ENCODE measurements around the gene SFTPA2.
"Not testable (repeated sequence)": the region's sequence is repeated elsewhere in the genome, so short reads cannot be mapped to it uniquely, and the experiment has no call there.

The SFTPA2 gene

DNA sequence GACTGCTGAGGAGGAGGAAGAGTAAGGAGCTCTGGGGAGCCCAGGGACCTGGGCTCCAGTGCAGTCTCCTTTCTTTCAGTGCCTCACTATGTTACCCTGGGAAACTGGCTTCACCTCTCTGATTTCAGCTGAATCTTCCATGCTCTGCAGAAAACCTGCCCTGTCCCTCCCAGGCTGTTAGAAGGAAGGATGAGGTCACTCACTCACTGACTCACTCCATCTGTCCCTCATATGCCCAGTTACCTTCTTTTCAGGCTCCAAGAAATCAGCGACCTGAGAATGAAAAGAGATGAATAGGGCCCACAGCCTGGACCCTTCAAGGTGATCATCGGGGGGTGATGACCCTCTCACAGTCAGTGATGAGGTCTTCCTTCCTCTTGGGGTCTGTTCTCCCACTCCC is 481 bp downstream of the SFTPA2 start:
- DNase-seq (ENCODE audit: low read depth, low spot score): no peak

- not testable (repeated sequence) for DNase-seq (ENCODE audit: low read depth, low spot score)
Observed at GRCh38 chr10:79556961-79557360, 3.2 kb downstream of the SFTPA2 start.

GRCh38 chr10:79555354-79556309 is 4.6 kb downstream of the SFTPA2 start:
- DNase-seq (ENCODE audit: low read depth, low spot score): no peak

DNA sequence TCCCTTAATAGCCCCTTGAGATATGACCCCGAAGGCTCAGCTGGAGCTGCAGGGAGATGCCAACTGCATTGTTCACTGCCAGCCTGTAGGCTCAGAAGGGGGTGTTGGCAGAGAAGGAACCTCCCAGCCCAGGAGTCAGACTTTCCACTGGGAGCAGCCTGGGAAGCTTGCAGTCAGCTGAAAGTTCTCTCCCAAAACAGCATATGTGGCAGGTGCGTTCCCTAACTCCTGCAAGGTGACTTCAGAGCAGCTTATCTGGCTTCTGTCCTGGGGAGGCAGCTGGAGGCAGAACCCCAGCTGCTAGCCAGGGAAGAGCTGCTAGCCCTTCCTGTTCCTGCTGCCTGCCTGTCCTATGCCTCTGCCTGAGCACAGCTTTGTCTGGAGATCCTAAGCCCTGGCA is 8.1 kb downstream of the SFTPA2 start:
- no peak for DNase-seq (ENCODE audit: low read depth, low spot score)

GRCh38 chr10:79547973-79548372 is 12.2 kb downstream of the SFTPA2 start:
- DNase-seq (ENCODE audit: low read depth, low spot score): no peak

DNA sequence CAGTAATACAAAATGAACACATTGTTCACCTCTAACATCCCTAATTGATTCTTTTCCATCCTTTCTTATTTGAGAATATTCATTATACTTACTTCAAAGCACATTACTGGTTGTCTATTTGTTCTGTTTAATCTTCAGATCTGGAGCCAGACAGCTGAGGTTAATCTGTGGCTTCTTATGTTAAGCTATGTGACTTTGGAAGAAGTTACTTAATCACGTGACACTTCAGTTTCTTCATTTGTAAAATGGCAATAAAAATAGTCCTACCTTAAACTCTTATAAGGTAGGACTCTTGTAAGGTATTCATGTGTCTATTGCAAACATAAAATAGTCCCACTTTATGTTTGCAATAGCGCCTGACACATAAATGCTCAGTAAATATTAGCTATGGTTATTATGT is 13.1 kb downstream of the SFTPA2 start:
- not testable (repeated sequence) for DNase-seq (ENCODE audit: low read depth, low spot score)

GRCh38 chr10:79544926-79545659 is 15.1 kb downstream of the SFTPA2 start:
- not testable (repeated sequence) for DNase-seq (ENCODE audit: low read depth, low spot score)

- DNase-seq (ENCODE audit: low read depth, low spot score): not testable (repeated sequence)
Observed at GRCh38 chr10:79544408-79544807, 15.8 kb downstream of the SFTPA2 start.

GRCh38 chr10:79542626-79543025 is 17.6 kb downstream of the SFTPA2 start:
- DNase-seq (ENCODE audit: low read depth, low spot score): no peak

GRCh38 chr10:79540930-79541329 is 19.3 kb downstream of the SFTPA2 start:
- DNase-seq (ENCODE audit: low read depth, low spot score): not testable (repeated sequence)

GRCh38 chr10:79538311-79538710 is 21.9 kb downstream of the SFTPA2 start:
- DNase-seq (ENCODE audit: low read depth, low spot score): not testable (repeated sequence)

DNA sequence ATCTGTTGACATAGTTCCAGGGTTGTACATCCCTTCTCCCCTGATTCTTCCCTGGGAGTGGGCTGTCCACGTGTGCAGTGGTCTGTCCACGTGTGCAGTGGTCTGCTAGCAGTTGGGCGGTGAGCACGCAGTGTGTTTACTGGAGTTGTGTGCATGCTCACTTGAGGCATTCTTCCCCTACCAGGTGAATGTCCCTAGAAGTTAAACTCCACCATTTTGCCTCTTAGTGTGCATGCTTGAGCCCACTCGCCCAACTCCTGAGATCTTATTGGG is 26.4 kb downstream of the SFTPA2 start:
- DNase-seq (ENCODE audit: low read depth, low spot score): not testable (repeated sequence)

DNA sequence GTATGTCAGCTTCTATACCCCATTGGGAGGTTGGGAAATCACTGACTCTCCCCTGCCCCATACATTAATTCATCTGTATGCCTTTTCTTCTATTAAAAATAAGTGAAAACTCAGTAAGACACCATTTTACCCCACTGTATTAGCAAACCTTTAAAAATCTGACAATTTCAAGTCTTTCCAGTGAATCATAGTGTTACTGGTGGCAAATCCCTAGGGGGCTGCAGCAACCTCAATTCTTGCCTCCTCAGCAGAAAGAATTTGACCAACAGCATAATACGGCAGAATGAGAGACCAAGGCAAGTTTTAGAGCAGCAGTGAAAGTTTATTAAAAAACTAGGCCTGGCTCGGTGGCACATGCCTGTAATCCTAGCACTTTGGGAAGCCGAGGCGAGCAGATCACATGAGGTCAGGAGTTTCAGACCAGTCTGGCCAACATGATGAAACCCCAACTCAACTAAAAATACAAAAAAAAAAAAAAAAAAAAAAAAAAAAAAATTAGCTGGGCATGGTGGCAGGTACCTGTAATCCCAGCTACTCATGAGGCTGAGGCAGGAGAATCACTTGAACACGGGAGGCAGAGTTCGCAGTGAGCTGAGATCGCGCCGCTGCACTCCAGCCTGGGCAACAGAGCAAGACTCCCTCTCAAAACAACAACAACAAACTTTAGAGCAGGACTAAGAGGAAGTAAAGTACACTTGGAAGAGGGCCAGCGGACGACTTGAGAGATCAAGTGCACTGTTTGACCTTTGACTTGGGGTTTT is 26.9 kb downstream of the SFTPA2 start:
- not testable (repeated sequence) for DNase-seq (ENCODE audit: low read depth, low spot score)

DNA sequence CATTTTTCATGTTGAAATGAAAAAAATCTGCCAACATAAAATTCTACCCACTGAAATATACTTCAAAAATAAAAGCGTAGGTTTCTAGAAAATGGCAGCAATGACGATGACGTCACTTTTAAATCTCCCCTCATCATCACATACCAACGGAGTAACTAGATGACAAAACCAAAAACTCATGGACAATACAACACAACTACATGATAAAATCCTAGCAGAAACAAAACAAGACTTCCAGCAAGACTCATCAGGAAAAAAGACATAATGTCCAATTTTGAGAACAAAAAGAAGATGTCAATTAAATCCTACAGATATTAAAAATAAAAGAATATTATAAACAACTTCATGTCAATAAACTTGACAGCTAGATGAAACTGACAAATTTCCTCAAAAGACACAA is 31.9 kb downstream of the SFTPA2 start:
- DNase-seq (ENCODE audit: low read depth, low spot score): not testable (repeated sequence)

DNA sequence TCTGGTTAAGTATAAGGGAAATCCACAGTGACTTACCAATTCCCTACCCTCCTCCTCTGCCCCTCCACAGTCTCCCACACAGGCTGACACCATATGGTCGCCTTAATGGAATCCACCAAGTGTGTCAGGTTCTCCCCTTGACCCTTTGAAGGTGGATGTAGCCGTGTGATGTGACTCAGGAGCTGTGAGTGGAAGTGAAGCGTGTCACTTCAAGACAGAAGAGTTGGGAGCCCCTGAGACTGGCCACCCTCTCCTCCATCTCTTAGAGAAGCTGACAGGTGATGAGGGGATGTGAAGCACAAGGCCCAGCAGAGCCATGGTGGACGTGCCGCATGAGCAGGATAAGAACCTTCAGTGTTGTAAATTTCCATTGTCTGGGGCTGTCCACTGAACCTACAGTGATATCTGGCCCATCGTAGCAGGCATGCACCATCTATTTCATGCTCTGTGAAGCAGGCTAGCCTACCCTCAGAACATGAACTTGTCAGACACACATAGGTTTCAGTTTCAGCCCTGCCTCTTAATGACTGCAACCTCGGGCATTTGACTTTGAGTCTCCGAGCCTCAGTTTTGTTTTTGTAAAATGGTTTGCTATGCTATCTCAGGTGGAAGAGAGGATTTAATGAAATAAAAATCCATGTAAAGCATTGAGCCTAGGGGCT is 35.0 kb downstream of the SFTPA2 start:
- DNase-seq (ENCODE audit: low read depth, low spot score): not testable (repeated sequence)

DNA sequence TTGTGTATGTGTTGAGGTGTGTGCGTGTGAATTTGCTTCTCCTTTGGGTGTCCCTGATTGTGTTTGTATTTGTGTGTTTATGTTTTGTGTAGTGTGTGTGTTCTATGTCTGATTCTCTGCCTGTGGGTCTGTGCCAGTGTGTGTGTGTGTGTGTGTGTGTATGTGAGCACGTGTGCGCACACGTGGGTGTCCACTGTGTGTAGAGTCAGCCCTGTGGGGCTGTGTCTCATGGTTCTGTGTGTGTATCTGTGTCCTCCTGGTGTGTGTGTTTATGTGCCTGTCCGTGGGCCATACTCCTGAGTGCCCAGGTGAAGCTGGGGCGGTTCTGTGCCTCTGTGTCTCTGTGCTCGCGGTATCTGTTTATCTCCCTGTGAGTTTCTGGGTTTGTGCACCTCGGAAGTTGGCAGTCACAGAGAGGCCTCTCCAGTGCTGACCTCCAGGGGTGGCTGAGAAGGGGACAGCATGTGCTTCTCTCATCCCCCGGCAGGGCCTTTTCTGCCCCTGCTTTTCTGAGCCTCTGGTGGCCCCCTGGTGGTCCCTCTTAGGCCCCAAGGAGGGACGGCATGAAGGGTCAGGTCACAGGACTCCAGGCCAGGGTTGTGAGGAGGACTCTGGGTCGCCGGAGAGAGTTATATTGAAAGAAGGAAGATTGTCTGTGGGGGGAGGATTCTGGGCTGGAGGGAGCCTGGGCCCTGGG is 36.9 kb downstream of the SFTPA2 start:
- DNase-seq (ENCODE audit: low read depth, low spot score): not testable (repeated sequence)

GRCh38 chr10:79522464-79522863 is 37.7 kb downstream of the SFTPA2 start:
- not testable (repeated sequence) for DNase-seq (ENCODE audit: low read depth, low spot score)

GRCh38 chr10:79521751-79522150 is 38.5 kb downstream of the SFTPA2 start:
- DNase-seq (ENCODE audit: low read depth, low spot score): not testable (repeated sequence)

GRCh38 chr10:79517567-79517966 is 42.6 kb downstream of the SFTPA2 start:
- DNase-seq (ENCODE audit: low read depth, low spot score): not testable (repeated sequence)

DNA sequence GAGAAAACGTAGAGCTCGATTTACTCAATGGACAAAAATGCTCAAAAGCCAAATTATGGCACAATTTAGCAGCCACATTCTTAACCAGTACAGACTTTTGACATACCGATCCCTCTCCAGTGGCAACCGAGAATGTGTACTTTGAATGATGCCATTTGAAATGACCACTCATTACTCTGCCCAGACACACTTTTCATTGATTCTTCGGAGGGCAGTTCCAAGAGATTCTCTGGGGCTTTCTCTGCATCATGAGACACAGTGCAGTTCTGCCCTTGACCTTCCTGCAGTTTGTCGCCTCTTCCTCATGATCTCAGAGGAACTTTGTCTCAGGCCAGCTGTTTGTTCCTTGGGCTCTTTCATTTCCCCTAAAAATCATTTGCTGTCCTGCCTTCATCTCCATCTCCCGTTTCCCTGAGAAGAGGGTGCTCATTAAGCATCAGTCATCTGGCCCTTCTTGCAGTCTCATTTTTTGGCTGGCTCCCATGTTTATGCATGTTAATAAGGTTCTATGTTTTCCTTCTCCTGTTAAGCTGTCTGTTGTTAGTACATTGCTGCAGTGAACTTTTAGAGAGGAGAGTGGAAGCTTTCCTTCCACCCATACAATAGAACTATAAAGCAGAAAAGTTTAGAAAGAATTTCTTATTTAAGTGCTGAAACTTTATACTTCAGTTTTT is 43.5 kb downstream of the SFTPA2 start:
- DNase-seq (ENCODE audit: low read depth, low spot score): not testable (repeated sequence)
